Tibial nerve (tissue), 3 donors: ENCODE data around the gene ATP7B.

ENCODE experiments used
- POLR2A ChIP-seq, 2 donors: fragments of 450-650 bp; IDR thresholded peaks; one replicate each; pipeline ENCODE4 v1.6.1; 2017; ENCODE audit warnings: antibody characterized with exemption in 2 of 2, mild to moderate bottlenecking in 2 of 2, moderate library complexity in 2 of 2
- TF ChIP-seq, protein P1 (sequence below), 5 experiments: fragments of 200-600 bp in 3 of 5; fragments of 450-650 bp in 2 of 5; sonication (generic) in 3 of 5; IDR thresholded peaks; one replicate each; pipeline ENCODE4 v1.5.1; 2016 to 2019; ENCODE audit warnings: antibody characterized with exemption in 5 of 5, mild to moderate bottlenecking in 3 of 5, moderate library complexity in 2 of 5

DNA sequence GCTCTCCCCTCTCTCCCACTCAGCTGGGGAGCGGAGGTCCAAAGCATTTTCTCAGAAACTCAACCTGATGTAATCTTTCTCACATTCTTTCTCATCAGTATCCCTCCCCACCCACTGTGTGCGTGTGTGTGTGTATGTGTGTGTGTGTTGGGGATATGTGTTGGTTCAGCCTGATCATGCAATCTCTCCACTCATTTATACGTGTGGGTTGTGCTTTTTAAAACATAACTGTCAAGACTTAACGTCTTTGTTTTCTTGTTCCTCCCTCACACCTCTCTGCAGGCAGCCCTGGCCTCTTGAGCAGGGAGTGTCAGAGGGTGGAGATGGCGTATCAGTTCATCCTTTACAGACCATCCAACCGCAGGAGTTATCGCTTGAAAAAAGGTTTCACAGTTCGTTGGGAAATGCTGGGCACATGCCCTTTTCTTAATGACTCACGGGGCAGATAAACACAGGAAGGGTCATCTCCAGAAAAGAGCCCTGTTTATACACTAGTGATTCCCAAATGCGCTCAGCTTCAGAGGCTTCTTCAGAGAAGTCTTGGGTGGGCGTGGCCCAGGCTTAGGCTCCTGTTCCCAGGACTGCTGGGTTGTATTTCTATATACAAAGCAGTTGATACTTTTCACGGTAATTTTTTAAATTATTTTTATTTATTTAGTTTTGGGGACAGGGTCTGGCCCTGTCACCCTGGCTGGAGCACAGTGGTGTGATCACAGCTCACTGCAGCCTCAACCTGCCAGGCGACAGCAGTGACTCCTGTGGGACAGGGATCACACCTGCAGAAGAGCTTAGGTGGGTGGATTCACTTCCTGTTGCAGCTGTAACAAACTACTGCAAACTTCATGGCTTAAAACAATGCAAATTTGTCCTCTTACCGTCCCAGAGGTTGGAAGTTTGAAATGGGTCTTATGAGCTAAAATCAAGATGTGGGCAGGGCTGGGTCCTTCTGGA is 89.2 kb downstream of the ATP7B start:
- no peak for TF ChIP-seq POLR2A (IDR thresholded peaks at IDR 0.05)
- TF ChIP-seq, protein P1, sequence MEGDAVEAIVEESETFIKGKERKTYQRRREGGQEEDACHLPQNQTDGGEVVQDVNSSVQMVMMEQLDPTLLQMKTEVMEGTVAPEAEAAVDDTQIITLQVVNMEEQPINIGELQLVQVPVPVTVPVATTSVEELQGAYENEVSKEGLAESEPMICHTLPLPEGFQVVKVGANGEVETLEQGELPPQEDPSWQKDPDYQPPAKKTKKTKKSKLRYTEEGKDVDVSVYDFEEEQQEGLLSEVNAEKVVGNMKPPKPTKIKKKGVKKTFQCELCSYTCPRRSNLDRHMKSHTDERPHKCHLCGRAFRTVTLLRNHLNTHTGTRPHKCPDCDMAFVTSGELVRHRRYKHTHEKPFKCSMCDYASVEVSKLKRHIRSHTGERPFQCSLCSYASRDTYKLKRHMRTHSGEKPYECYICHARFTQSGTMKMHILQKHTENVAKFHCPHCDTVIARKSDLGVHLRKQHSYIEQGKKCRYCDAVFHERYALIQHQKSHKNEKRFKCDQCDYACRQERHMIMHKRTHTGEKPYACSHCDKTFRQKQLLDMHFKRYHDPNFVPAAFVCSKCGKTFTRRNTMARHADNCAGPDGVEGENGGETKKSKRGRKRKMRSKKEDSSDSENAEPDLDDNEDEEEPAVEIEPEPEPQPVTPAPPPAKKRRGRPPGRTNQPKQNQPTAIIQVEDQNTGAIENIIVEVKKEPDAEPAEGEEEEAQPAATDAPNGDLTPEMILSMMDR (IDR thresholded peaks at IDR 0.05), result no peak
